Spleen (tissue), 7 donors: Measurements from ENCODE around the gene DGKH.

Source experiments
- POLR2A ChIP-seq, 3 donors: fragments of 450-650 bp; IDR thresholded peaks; one replicate each; pipeline ENCODE4 v1.5.1; 2017; ENCODE audit warnings: antibody characterized with exemption in 3 of 3, mild to moderate bottlenecking in 1 of 3
- POLR2AphosphoS5 ChIP-seq, 3 donors: sonication (generic); formaldehyde crosslinking; IDR thresholded peaks; one replicate each; pipeline ENCODE4 v1.5.1; 2017; ENCODE audit warnings: antibody characterized with exemption in 3 of 3
- TF ChIP-seq, protein P1 (sequence below), 11 experiments: fragments of 200-600 bp in 7 of 11; fragments of 450-650 bp in 4 of 11; sonication (generic) in 4 of 11; IDR thresholded peaks in 8 of 11; conservative IDR thresholded peaks in 3 of 11; 1 replicate in 7 of 11; 2 replicates in 4 of 11; pipeline versions ENCODE4 v1.4.0 to v1.8.0; 2016 to 2021; ENCODE audit warnings: antibody characterized with exemption in 11 of 11, inconsistent platforms in 4 of 11, mild to moderate bottlenecking in 1 of 11
- donor health status: DM: no; HTN: no; CAD: no; lungs with moderate emphysema.
- donor health status: DM: no; HTN: no; CAD: no.
- donor health status: DM: no; HTN: no; CAD: no.

DNA sequence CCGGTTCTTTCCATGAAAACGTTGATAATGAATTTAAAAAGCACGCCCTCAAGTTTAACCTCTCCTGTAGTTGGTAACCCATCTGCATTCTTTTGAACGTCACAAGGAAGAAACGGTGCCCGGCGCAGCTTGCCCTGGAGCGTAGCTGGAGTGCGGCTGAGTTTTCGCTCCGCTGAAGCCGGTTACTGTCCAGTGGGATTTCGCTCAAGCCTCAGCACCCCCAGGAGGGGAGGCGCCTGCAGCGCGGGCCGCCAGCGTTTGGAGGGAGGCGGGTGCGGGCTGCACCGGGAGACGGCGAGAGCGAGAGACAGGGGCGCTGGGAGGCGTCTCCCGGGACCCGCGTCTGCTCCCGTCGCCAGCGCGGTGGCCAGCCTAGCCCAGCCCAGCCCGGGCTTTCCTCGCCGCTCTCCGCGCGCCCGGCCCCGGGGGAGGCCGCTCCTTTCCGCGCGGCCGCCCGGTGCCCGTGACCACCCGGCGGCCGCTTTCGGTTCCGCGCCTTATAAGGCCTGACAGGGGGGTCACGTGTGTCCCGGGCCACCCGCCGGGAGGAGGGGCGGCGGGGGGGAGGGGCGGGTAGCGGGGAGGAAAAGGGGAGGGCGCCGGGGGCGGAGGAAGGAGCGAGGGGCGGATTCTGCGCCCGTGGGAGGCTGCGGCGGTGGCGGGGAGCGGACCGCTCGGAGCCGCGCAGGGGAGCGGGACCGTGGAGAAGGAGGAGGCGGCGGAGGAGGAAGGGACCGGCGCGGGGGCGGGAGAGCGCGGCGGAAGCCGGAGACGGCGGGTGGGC is 8.3 kb upstream of the DGKH start:
- TF ChIP-seq, protein P1, sequence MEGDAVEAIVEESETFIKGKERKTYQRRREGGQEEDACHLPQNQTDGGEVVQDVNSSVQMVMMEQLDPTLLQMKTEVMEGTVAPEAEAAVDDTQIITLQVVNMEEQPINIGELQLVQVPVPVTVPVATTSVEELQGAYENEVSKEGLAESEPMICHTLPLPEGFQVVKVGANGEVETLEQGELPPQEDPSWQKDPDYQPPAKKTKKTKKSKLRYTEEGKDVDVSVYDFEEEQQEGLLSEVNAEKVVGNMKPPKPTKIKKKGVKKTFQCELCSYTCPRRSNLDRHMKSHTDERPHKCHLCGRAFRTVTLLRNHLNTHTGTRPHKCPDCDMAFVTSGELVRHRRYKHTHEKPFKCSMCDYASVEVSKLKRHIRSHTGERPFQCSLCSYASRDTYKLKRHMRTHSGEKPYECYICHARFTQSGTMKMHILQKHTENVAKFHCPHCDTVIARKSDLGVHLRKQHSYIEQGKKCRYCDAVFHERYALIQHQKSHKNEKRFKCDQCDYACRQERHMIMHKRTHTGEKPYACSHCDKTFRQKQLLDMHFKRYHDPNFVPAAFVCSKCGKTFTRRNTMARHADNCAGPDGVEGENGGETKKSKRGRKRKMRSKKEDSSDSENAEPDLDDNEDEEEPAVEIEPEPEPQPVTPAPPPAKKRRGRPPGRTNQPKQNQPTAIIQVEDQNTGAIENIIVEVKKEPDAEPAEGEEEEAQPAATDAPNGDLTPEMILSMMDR (IDR thresholded peaks at IDR 0.05 in 8 of 11, conservative IDR thresholded peaks at IDR 0.05 in 3 of 11), result peak in 4 of 11 experiments; percentile 5 to 43 (median 22)
- TF ChIP-seq POLR2A (IDR thresholded peaks at IDR 0.05) (peak in 1 of 3 donors; percentile 71), POLR2AphosphoS5 (IDR thresholded peaks at IDR 0.05) (peak; percentile 70 to 85 (median 81))
